Neural crest cell (in vitro differentiated cells): ENCODE measurements around the gene APBB2. TPM values are rescaled to one million over a fixed set of nuclear protein-coding genes. Genes with fewer than 3 reads are reported as not detected.

ENCODE experiments used
- DNase-seq: peaks from one replicate; pipeline ENCODE4 v3.0.0; 2021; ENCODE audit warnings: low read depth, mixed read lengths, low spot score
- H3K27ac Mint-ChIP-seq: one replicate; pipeline ENCODE4 v1.8.0; 2021; ENCODE audit warnings: mild to moderate bottlenecking, mixed read lengths; ENCODE audit not compliant: unreplicated experiment
- H3K27me3 Mint-ChIP-seq: 2 replicates; pipeline ENCODE4 v1.8.0; 2021; ENCODE audit warnings: low read depth, mild to moderate bottlenecking, mixed read lengths
- H3K36me3 Mint-ChIP-seq: 2 replicates; pipeline ENCODE4 v1.8.0; 2021; ENCODE audit warnings: low read depth, mild to moderate bottlenecking, mixed read lengths
- H3K4me1 Mint-ChIP-seq: 2 replicates; pipeline ENCODE4 v1.8.0; 2021; ENCODE audit warnings: mixed read lengths
- H3K4me3 Mint-ChIP-seq: one replicate; pipeline ENCODE4 v1.8.0; 2021; ENCODE audit warnings: mild to moderate bottlenecking, mixed read lengths
- H3K9me3 Mint-ChIP-seq: 2 replicates; pipeline ENCODE4 v1.8.0; 2021; ENCODE audit warnings: mixed read lengths
- CTCF ChIP-seq: fragments of 200-600 bp; sonication (generic); conservative IDR thresholded peaks from 2 replicates; pipeline ENCODE4 v1.5.0; 2021; ENCODE audit warnings: antibody characterized with exemption, mild to moderate bottlenecking
- total RNA-seq: library from RNA; stranded (reverse); gene quantifications from 2 replicates; pipeline ENCODE4 v1.2.1, GENCODE V29; 2021

APBB2 gene
- total RNA-seq, 1 donor from 2014 or later, result 68.5 TPM

GRCh38 chr4:40829586-40829985 lies 384.8 kb downstream of the APBB2 start:
- Mint-ChIP-seq H3K4me3 (no peak overlapping the region), H3K27me3 (no peaks in the 10 kb centered on the region), H3K27ac (no peak overlapping the region), H3K36me3 (peaks cover 21% of the 10 kb centered on the region), H3K9me3 (no peaks in the 10 kb centered on the region), H3K4me1 (peaks cover 33% of the 10 kb centered on the region)
- no peak for TF ChIP-seq CTCF
- no peak for DNase-seq

GRCh38 chr4:40828661-40829060 lies 385.7 kb downstream of the APBB2 start:
- Mint-ChIP-seq H3K27ac (no peak overlapping the region), H3K27me3 (no peaks in the 10 kb centered on the region), H3K4me3 (no peak overlapping the region), H3K9me3 (no peaks in the 10 kb centered on the region), H3K36me3 (peaks cover 16% of the 10 kb centered on the region), H3K4me1 (peaks cover 26% of the 10 kb centered on the region)
- no peak for DNase-seq
- TF ChIP-seq CTCF, result no peak

- Mint-ChIP-seq H3K27ac (peak overlapping the region; percentile 67), H3K36me3 (peaks cover 8% of the 10 kb centered on the region), H3K4me3 (no peak overlapping the region), H3K9me3 (no peaks in the 10 kb centered on the region), H3K27me3 (no peaks in the 10 kb centered on the region), H3K4me1 (peaks cover 20% of the 10 kb centered on the region)
- TF ChIP-seq CTCF, result no peak
- DNase-seq, result no peak
These were observed 386.6 kb downstream of the APBB2 start for GRCh38 chr4:40827758-40828157.

- DNase-seq, result no peak
- no peak for TF ChIP-seq CTCF
- no peak overlapping the region for H3K27ac Mint-ChIP-seq
- peaks cover 14% of the 10 kb centered on the region for H3K36me3 Mint-ChIP-seq
- H3K4me1 Mint-ChIP-seq, result peaks cover 11% of the 10 kb centered on the region
- H3K27me3 Mint-ChIP-seq, result no peaks in the 10 kb centered on the region
- no peak overlapping the region for H3K4me3 Mint-ChIP-seq
- no peaks in the 10 kb centered on the region for H3K9me3 Mint-ChIP-seq
These were observed 387.5 kb downstream of the APBB2 start for GRCh38 chr4:40826821-40827220.

GRCh38 chr4:40825014-40825838 lies 389.1 kb downstream of the APBB2 start:
- H3K4me1 Mint-ChIP-seq, result peaks cover 2% of the 10 kb centered on the region
- H3K36me3 Mint-ChIP-seq, result peaks cover 17% of the 10 kb centered on the region
- H3K9me3 Mint-ChIP-seq, result no peaks in the 10 kb centered on the region
- no peak for DNase-seq
- TF ChIP-seq CTCF, result no peak
- no peak overlapping the region for H3K4me3 Mint-ChIP-seq
- H3K27ac Mint-ChIP-seq, result no peak overlapping the region
- no peaks in the 10 kb centered on the region for H3K27me3 Mint-ChIP-seq
